Caco-2 (cell line): ENCODE measurements around the gene RUNX2. TPM values are rescaled to one million over a fixed set of nuclear protein-coding genes. Genes with fewer than 3 reads are reported as not detected.

Experiments
- BruUV-seq: library from RNA; stranded (reverse); fragments of 400-500 nt; replicated peaks from 2 replicates; lab custom pipeline; 2021; lab: Mats Ljungman, UMichigan
- CTCF ChIA-PET: fragments of 300-600 bp; sonication (Branson Sonifier 250); formaldehyde crosslinking; loops from one replicate; lab custom pipeline; 2022; ENCODE audit warnings: antibody characterized with exemption; lab: Charles Lee
- POLR2A ChIA-PET: fragments of 300-600 bp; sonication (Branson Sonifier 250); formaldehyde crosslinking; loops from one replicate; lab custom pipeline; 2022; ENCODE audit warnings: antibody characterized with exemption; lab: Charles Lee
- DNase-seq, 2 experiments: peaks; one replicate each; pipeline versions ENCODE4 v3.0.0 to v3.0.0-alpha.2; 2020 to 2022
- H3K27me3 ChIP-seq: replicated peaks from 2 replicates; pipeline ENCODE4 v1.6.0; 2011; ENCODE audit warnings: low read length; ENCODE audit not compliant: control insufficient read depth, insufficient read depth
- H3K36me3 ChIP-seq: 2 replicates; pipeline ENCODE4 v1.5.1; 2011; ENCODE audit warnings: low read length; ENCODE audit not compliant: control insufficient read depth, insufficient read depth
- H3K4me1 ChIP-seq: fragments of 250-450 bp; sonication (Bioruptor Pico); 2 replicates; pipeline ENCODE4 v1.5.1; 2020; ENCODE audit warnings: mild to moderate bottlenecking
- H3K4me3 ChIP-seq: 2 replicates; pipeline ENCODE4 v1.5.1; 2011; ENCODE audit warnings: low read depth, mild to moderate bottlenecking, control low read depth, low read length
- H3K9me3 ChIP-seq: fragments of 250-450 bp; sonication (Bioruptor Pico); 2 replicates; pipeline ENCODE4 v1.5.1; 2020; ENCODE audit warnings: mild to moderate bottlenecking, moderate library complexity
- H3K27ac Mint-ChIP-seq: one replicate; pipeline ENCODE4 v1.8.0; 2022; ENCODE audit warnings: mixed read lengths; ENCODE audit not compliant: unreplicated experiment
- H3K27me3 Mint-ChIP-seq: one replicate; pipeline ENCODE4 v1.8.0; 2022; ENCODE audit warnings: mixed read lengths; ENCODE audit not compliant: insufficient read depth, unreplicated experiment
- H3K36me3 Mint-ChIP-seq: one replicate; pipeline ENCODE4 v1.8.0; 2022; ENCODE audit warnings: mild to moderate bottlenecking, mixed read lengths; ENCODE audit not compliant: insufficient read depth, unreplicated experiment
- H3K4me1 Mint-ChIP-seq: one replicate; pipeline ENCODE4 v1.8.0; 2022; ENCODE audit warnings: low read depth, mixed read lengths; ENCODE audit not compliant: unreplicated experiment
- H3K4me3 Mint-ChIP-seq: one replicate; pipeline ENCODE4 v1.8.0; 2022; ENCODE audit warnings: mild to moderate bottlenecking, moderate library complexity, mixed read lengths; ENCODE audit not compliant: unreplicated experiment
- H3K9me3 Mint-ChIP-seq: one replicate; pipeline ENCODE4 v1.8.0; 2022; ENCODE audit warnings: mixed read lengths; ENCODE audit not compliant: unreplicated experiment
- intact Hi-C: fragments of 100-400 bp; cut with micrococcal nuclease; formaldehyde crosslinking; loops from one replicate; pipeline ENCODE4 v1.10.0; 2022; ENCODE audit not compliant: unreplicated experiment
- total RNA-seq: library from RNA; stranded (reverse); gene quantifications from 2 replicates; pipeline ENCODE4 v1.2.3, GENCODE V29; 2022
- TF ChIP-seq, protein P1 (sequence below), 2 experiments: fragments of 200-600 bp in 1 of 2; IDR thresholded peaks; 1 replicate in 1 of 2; 2 replicates in 1 of 2; pipeline versions ENCODE4 v1.5.1 to v1.8.0; 2011 to 2022; ENCODE audit warnings: antibody characterized with exemption in 1 of 2, control low read depth in 1 of 2, inconsistent platforms in 1 of 2, low read depth in 1 of 2, low read length in 1 of 2, mild to moderate bottlenecking in 1 of 2, moderate library complexity in 1 of 2; ENCODE audit not compliant: insufficient read depth in 1 of 2, severe bottlenecking in 1 of 2, unreplicated experiment in 1 of 2

Gene RUNX2
- total RNA-seq, 1 experiment from 2014 or later = not detected

DNA sequence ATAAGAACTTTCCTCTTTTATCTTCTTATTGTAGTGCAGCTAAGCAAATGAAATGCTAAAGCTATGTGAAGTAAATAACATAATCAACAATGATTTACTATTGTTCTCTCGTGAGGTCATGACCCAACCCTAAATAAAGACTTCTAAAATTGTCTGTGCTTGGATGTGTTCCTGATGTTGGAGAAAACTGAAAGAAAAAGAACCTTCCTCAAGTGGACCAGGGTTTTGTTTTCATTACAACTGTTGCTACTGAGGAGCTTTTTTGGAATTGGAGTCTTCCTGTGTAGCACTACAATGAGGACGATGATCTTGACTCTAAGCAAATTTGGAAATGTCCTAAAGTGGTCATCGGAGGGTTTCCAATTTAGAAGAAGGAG is 109.3 kb downstream of the RUNX2 start:
- H3K36me3 Mint-ChIP-seq = no peaks in the 10 kb centered on the region
- no peak overlapping the region for H3K4me3 Mint-ChIP-seq
- H3K36me3 ChIP-seq = no peaks in the 10 kb centered on the region
- no peaks in the 10 kb centered on the region for H3K4me1 ChIP-seq
- DNase-seq = no peak
- H3K4me3 ChIP-seq = no peak overlapping the region
- ChIA-PET POLR2A (no interaction called here), CTCF (no interaction called here)
- TF ChIP-seq, protein P1, sequence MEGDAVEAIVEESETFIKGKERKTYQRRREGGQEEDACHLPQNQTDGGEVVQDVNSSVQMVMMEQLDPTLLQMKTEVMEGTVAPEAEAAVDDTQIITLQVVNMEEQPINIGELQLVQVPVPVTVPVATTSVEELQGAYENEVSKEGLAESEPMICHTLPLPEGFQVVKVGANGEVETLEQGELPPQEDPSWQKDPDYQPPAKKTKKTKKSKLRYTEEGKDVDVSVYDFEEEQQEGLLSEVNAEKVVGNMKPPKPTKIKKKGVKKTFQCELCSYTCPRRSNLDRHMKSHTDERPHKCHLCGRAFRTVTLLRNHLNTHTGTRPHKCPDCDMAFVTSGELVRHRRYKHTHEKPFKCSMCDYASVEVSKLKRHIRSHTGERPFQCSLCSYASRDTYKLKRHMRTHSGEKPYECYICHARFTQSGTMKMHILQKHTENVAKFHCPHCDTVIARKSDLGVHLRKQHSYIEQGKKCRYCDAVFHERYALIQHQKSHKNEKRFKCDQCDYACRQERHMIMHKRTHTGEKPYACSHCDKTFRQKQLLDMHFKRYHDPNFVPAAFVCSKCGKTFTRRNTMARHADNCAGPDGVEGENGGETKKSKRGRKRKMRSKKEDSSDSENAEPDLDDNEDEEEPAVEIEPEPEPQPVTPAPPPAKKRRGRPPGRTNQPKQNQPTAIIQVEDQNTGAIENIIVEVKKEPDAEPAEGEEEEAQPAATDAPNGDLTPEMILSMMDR (IDR thresholded peaks at IDR 0.05; ENCODE audit: insufficient read depth in 1 of 2, low read depth in 1 of 2, low read length in 1 of 2, severe bottlenecking in 1 of 2, unreplicated experiment in 1 of 2) = no peak
- H3K27me3 Mint-ChIP-seq = no peaks in the 10 kb centered on the region
- H3K9me3 ChIP-seq = no peaks in the 10 kb centered on the region
- H3K27ac Mint-ChIP-seq = no peak overlapping the region
- no TSS peak for BruUV-seq
- H3K27me3 ChIP-seq = no peaks in the 10 kb centered on the region; the same call in none of the 2 replicates
- H3K4me1 Mint-ChIP-seq = no peaks in the 10 kb centered on the region
- no peaks in the 10 kb centered on the region for H3K9me3 Mint-ChIP-seq
- intact Hi-C loops = no loop called here

DNA sequence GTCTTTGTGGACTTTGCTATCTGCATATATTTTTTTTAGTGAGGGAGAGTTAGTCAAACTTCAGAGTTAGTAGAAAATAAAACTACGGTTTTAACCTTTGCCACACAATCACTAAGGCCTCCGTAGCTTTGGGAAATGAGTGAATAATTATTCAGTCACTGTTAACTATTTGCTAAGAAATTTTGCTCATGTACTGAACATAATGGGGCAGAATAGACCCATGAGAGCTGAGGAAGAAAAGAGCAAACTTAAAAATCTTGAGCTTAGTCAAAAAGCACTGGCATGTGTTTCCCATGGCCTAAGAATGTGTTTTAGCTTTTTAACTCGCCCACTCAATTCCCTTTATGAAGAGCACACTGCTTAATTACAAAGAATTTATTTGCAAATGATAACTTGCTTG is 110.0 kb downstream of the RUNX2 start:
- H3K27me3 Mint-ChIP-seq = no peaks in the 10 kb centered on the region
- no peaks in the 10 kb centered on the region for H3K36me3 Mint-ChIP-seq
- no peaks in the 10 kb centered on the region for H3K4me1 ChIP-seq
- TF ChIP-seq, protein P1 (IDR thresholded peaks at IDR 0.05; ENCODE audit: insufficient read depth in 1 of 2, low read depth in 1 of 2, low read length in 1 of 2, severe bottlenecking in 1 of 2, unreplicated experiment in 1 of 2) = no peak
- no peak for DNase-seq
- H3K27me3 ChIP-seq = no peaks in the 10 kb centered on the region; the same call in none of the 2 replicates
- no peak overlapping the region for H3K4me3 Mint-ChIP-seq
- no peaks in the 10 kb centered on the region for H3K4me1 Mint-ChIP-seq
- no peaks in the 10 kb centered on the region for H3K9me3 Mint-ChIP-seq
- POLR2A ChIA-PET = no interaction called here
- no TSS peak for BruUV-seq
- H3K27ac Mint-ChIP-seq = no peak overlapping the region
- intact Hi-C loops = no loop called here
- CTCF ChIA-PET = no interaction called here
- H3K9me3 ChIP-seq = no peaks in the 10 kb centered on the region
- no peak overlapping the region for H3K4me3 ChIP-seq
- H3K36me3 ChIP-seq = no peaks in the 10 kb centered on the region

DNA sequence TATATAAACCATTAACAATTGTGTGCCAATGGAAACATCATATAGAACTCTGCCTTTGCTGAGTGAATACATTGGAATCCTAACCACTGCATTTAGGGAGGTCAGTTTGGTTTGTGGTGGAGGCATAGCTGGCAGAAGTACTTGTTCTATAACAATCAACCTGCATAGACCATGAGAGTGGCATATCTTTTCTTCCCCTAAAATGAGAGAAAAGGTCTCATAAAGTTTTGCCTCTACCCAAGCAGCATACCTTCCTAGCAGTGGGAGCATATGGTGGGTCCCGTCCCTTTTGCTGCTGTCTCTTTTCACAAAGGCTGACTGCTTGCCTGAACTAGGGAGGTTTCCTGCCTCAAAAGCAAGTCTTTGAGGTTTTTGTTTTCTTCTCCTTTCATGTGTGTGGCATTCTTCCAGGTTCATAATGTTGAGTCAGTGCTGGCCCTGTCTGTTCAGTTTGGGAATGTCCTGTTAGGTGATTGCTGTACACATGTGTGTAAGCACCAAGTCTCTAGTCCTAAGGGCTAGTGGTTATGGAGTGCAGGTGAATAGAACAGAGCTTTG is 110.8 kb downstream of the RUNX2 start:
- no peak overlapping the region for H3K4me3 Mint-ChIP-seq
- BruUV-seq = no TSS peak
- Histone ChIP-seq H3K9me3 (no peaks in the 10 kb centered on the region), H3K4me1 (no peaks in the 10 kb centered on the region), H3K4me3 (no peak overlapping the region), H3K27me3 (no peaks in the 10 kb centered on the region; the same call in none of the 2 replicates), H3K36me3 (no peaks in the 10 kb centered on the region)
- CTCF ChIA-PET = no interaction called here
- H3K27ac Mint-ChIP-seq = no peak overlapping the region
- H3K27me3 Mint-ChIP-seq = no peaks in the 10 kb centered on the region
- TF ChIP-seq, protein P1 (IDR thresholded peaks at IDR 0.05; ENCODE audit: insufficient read depth in 1 of 2, low read depth in 1 of 2, low read length in 1 of 2, severe bottlenecking in 1 of 2, unreplicated experiment in 1 of 2) = no peak
- intact Hi-C loops = no loop called here
- no peaks in the 10 kb centered on the region for H3K9me3 Mint-ChIP-seq
- no peaks in the 10 kb centered on the region for H3K4me1 Mint-ChIP-seq
- DNase-seq = no peak
- POLR2A ChIA-PET = no interaction called here
- H3K36me3 Mint-ChIP-seq = no peaks in the 10 kb centered on the region
